ENCODE data around the gene TSEN2. TPM values are rescaled to one million over a fixed set of nuclear protein-coding genes. Genes with fewer than 3 reads are reported as not detected.

Gene TSEN2
- total and polyA plus RNA-seq, 2 of the 4 experiments (the other 2 are of a cell fraction): 9.5 to 14.2 TPM

GRCh38 chr3:12503126-12503957, 19.1 kb downstream of the TSEN2 start:
- DNase-seq (no peak), ATAC-seq (ENCODE audit: low read depth) (no peak)
- H3K4me3 ChIP-seq (ENCODE audit: insufficient read depth, low read depth, low read length): no peak overlapping the region
- H3K9ac ChIP-seq (ENCODE audit: low read depth, low read length): no peak overlapping the region
- WGBS, 2 experiments (ENCODE audit: extremely low coverage in 2 of 2, insufficient read length in 1 of 2): 99% methylated on average over 8 of the region's 18 CpGs; no CpG with 5 or more reads in 1 of the 2 experiments
- no peak overlapping the region for H2BK15ac ChIP-seq (ENCODE audit: low read depth, low read length)
- no peak overlapping the region for H3K27ac ChIP-seq (ENCODE audit: insufficient read depth, low read length)
- no peak overlapping the region for H4K91ac ChIP-seq (ENCODE audit: insufficient read depth, low read depth, low read length)
- H3K23ac ChIP-seq (ENCODE audit: low read depth, low read length): no peak overlapping the region
- peaks cover 0 to 3% of the 10 kb centered on the region in 2 experiments; a peak in 2 of 4 replicates for H3K79me1 ChIP-seq (ENCODE audit: low read depth in 1 of 2, low read length in 2 of 2)
- H2BK20ac ChIP-seq (ENCODE audit: low read depth, low read length): no peak overlapping the region
- H3K56ac ChIP-seq (ENCODE audit: extremely low read depth, insufficient read depth, low read length): no peak overlapping the region
- no peaks in the 10 kb centered on the region for H3K9me3 ChIP-seq (ENCODE audit: control insufficient read depth, insufficient read depth, low read length)
- H2BK120ac ChIP-seq (ENCODE audit: low read depth, low read length): no peak overlapping the region
- no peak overlapping the region for H4K5ac ChIP-seq (ENCODE audit: low read depth, low read length)
- no peaks in the 10 kb centered on the region for H3K27me3 ChIP-seq (ENCODE audit: control insufficient read depth, insufficient read depth, low read length)
- peaks cover 10% of the 10 kb centered on the region for H3K4me1 ChIP-seq (ENCODE audit: control insufficient read depth, insufficient read depth, low read length)
- H2BK5ac ChIP-seq (ENCODE audit: low read depth, low read length, poor library complexity, severe bottlenecking): no peak overlapping the region
- H3K18ac ChIP-seq (ENCODE audit: low read depth, low read length): no peak overlapping the region
- H3K4me2 ChIP-seq (ENCODE audit: low read depth, low read length): no peak overlapping the region
- intact Hi-C loops (cut with micrococcal nuclease) (no loop called here), in situ Hi-C loops (cut with MboI; ENCODE audit: low sequenced_read_pairs) (no loop called here), dilution Hi-C loops (cut with HindIII; ENCODE audit: low sequenced_read_pairs, unreplicated experiment) (no loop called here)
- H3K9me1 ChIP-seq (ENCODE audit: insufficient read depth, low read length): peaks cover 21% of the 10 kb centered on the region
- ChIA-PET CTCF (no interaction called here), POLR2A (ENCODE audit: unreplicated experiment) (no interaction called here)
- H4K8ac ChIP-seq (ENCODE audit: low read depth in 2 of 2, low read length in 2 of 2): no peak overlapping the region
- H2AFZ ChIP-seq (replicated peaks; ENCODE audit: low read length, poor library complexity): no peak overlapping the region
- no peak overlapping the region for H3K14ac ChIP-seq (replicated peaks; ENCODE audit: low read depth, low read length)
- H2AK9ac ChIP-seq (replicated peaks; ENCODE audit: low read depth, low read length, poor library complexity): no peak overlapping the region
- no peak overlapping the region for H2AK5ac ChIP-seq (ENCODE audit: low read depth, low read length)
- H4K20me1 ChIP-seq (ENCODE audit: insufficient read depth, low read length): peaks cover 6% of the 10 kb centered on the region; the same call in 1 of the 2 replicates
- peaks cover 18% of the 10 kb centered on the region for H3K36me3 ChIP-seq (ENCODE audit: control insufficient read depth, insufficient read depth, low read length)
- no peak overlapping the region for H3K4ac ChIP-seq (ENCODE audit: low read depth, low read length)
- BruUV-seq (replicated peaks): no TSS peak
- TF ChIP-seq POLR2A (IDR thresholded peaks at IDR 0.05; ENCODE audit: low read depth, low read length): no peak
- TF ChIP-seq NFE2L2 (IDR thresholded peaks at IDR 0.05; ENCODE audit: low read depth, low read length): no peak
- no peak for TF ChIP-seq CHD1 (IDR thresholded peaks at IDR 0.05; ENCODE audit: low read depth, low read length)
- TF ChIP-seq RFX5 (IDR thresholded peaks at IDR 0.05; ENCODE audit: low read depth, low read length): no peak
- TF ChIP-seq RAD21 (IDR thresholded peaks at IDR 0.05; ENCODE audit: low read length): no peak
- TF ChIP-seq SMC3 (IDR thresholded peaks at IDR 0.05; ENCODE audit: low read depth, low read length): no peak
- TF ChIP-seq MAZ (IDR thresholded peaks at IDR 0.05; ENCODE audit: borderline replicate concordance, low read depth, low read length): no peak
- no peak for TF ChIP-seq USF2 (IDR thresholded peaks at IDR 0.05; ENCODE audit: low read depth, low read length)
- TF ChIP-seq FOS (IDR thresholded peaks at IDR 0.05; ENCODE audit: low read depth, low read length): no peak
- TF ChIP-seq BHLHE40 (IDR thresholded peaks at IDR 0.05; ENCODE audit: low read depth, low read length): no peak
- TF ChIP-seq MAFK (IDR thresholded peaks at IDR 0.05; ENCODE audit: low read depth, low read length): no peak
- TF ChIP-seq MXI1 (IDR thresholded peaks at IDR 0.05; ENCODE audit: borderline replicate concordance, low read depth, low read length): no peak
- TF ChIP-seq RCOR1 (IDR thresholded peaks at IDR 0.05; ENCODE audit: insufficient replicate concordance, low read length): no peak
- TF ChIP-seq CEBPB (IDR thresholded peaks at IDR 0.05; ENCODE audit: low read depth, low read length): no peak
- TF ChIP-seq, protein P1, sequence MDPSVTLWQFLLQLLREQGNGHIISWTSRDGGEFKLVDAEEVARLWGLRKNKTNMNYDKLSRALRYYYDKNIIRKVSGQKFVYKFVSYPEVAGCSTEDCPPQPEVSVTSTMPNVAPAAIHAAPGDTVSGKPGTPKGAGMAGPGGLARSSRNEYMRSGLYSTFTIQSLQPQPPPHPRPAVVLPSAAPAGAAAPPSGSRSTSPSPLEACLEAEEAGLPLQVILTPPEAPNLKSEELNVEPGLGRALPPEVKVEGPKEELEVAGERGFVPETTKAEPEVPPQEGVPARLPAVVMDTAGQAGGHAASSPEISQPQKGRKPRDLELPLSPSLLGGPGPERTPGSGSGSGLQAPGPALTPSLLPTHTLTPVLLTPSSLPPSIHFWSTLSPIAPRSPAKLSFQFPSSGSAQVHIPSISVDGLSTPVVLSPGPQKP (IDR thresholded peaks at IDR 0.05; ENCODE audit: borderline replicate concordance, low read depth, low read length): no peak

Data from IMR-90 (cell line).